Measurements from ENCODE around the gene PLXNC1.

DNA sequence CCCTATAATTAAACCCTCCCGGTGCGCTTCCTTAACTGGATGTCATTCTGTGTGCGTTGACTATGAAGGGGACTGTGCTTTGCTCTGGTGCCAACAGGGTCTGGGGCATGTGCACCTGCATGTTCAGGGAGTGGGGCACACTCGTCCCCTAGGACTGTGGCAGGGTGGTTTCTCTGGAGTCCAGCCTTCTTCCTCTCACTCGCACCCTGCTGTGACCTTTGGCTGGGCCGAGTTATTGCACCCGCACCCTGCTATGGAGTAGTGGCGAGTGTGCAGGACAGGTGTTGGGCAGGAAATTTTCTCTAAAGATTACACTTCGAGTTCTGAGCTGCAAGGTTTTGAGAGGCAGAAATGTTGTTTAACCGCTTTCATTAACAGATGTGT lies 138.9 kb downstream of the PLXNC1 start:
- no peak for TF ChIP-seq CTCF (conservative IDR thresholded peaks at IDR 0.05)
- no peak for TF ChIP-seq ZFX (IDR thresholded peaks at IDR 0.05)
